ENCODE results near the gene TAF1L. TPM values are rescaled to one million over a fixed set of nuclear protein-coding genes. Genes with fewer than 3 reads are reported as not detected.
A peak's percentile ranks its signal among the peaks of the same experiment; 100 is the strongest.

The TAF1L gene
- total RNA-seq, 1 donor from 2014 or later = not detected

- Mint-ChIP-seq H3K36me3 (ENCODE audit: low read depth, unreplicated experiment) (no peaks in the 10 kb centered on the region), H3K9me3 (ENCODE audit: unreplicated experiment) (no peaks in the 10 kb centered on the region), H3K4me1 (ENCODE audit: unreplicated experiment) (no peaks in the 10 kb centered on the region), H3K4me3 (ENCODE audit: unreplicated experiment) (no peak overlapping the region), H3K27ac (ENCODE audit: unreplicated experiment) (no peak overlapping the region), H3K27me3 (ENCODE audit: unreplicated experiment) (no peaks in the 10 kb centered on the region)
- no peak for TF ChIP-seq CTCF (IDR thresholded peaks at IDR 0.05; ENCODE audit: unreplicated experiment)
- DNase-seq (ENCODE audit: low spot score) = no peak
Observed at GRCh38 chr9:32590476-32590875, 45.0 kb downstream of the TAF1L start.

- no peak for TF ChIP-seq CTCF (IDR thresholded peaks at IDR 0.05; ENCODE audit: unreplicated experiment)
- Mint-ChIP-seq H3K4me3 (ENCODE audit: unreplicated experiment) (no peak overlapping the region), H3K4me1 (ENCODE audit: unreplicated experiment) (no peaks in the 10 kb centered on the region), H3K9me3 (ENCODE audit: unreplicated experiment) (no peaks in the 10 kb centered on the region), H3K27me3 (ENCODE audit: unreplicated experiment) (no peaks in the 10 kb centered on the region), H3K27ac (ENCODE audit: unreplicated experiment) (no peak overlapping the region), H3K36me3 (ENCODE audit: low read depth, unreplicated experiment) (no peaks in the 10 kb centered on the region)
- no peak for DNase-seq (ENCODE audit: low spot score)
Observed at GRCh38 chr9:32589083-32589723, 46.3 kb downstream of the TAF1L start.

- H3K36me3 Mint-ChIP-seq (ENCODE audit: low read depth, unreplicated experiment) = no peaks in the 10 kb centered on the region
- no peak overlapping the region for H3K4me3 Mint-ChIP-seq (ENCODE audit: unreplicated experiment)
- H3K27me3 Mint-ChIP-seq (ENCODE audit: unreplicated experiment) = no peaks in the 10 kb centered on the region
- TF ChIP-seq CTCF (IDR thresholded peaks at IDR 0.05; ENCODE audit: unreplicated experiment) = no peak
- no peak overlapping the region for H3K27ac Mint-ChIP-seq (ENCODE audit: unreplicated experiment)
- no peak for DNase-seq (ENCODE audit: low spot score)
- H3K9me3 Mint-ChIP-seq (ENCODE audit: unreplicated experiment) = no peaks in the 10 kb centered on the region
- no peaks in the 10 kb centered on the region for H3K4me1 Mint-ChIP-seq (ENCODE audit: unreplicated experiment)
Observed at GRCh38 chr9:32587901-32588300, 47.6 kb downstream of the TAF1L start.

GRCh38 chr9:32584784-32585183 lies 50.7 kb downstream of the TAF1L start:
- DNase-seq (ENCODE audit: low spot score) = no peak
- no peaks in the 10 kb centered on the region for H3K36me3 Mint-ChIP-seq (ENCODE audit: low read depth, unreplicated experiment)
- no peak for TF ChIP-seq CTCF (IDR thresholded peaks at IDR 0.05; ENCODE audit: unreplicated experiment)
- no peak overlapping the region for H3K27ac Mint-ChIP-seq (ENCODE audit: unreplicated experiment)
- no peak overlapping the region for H3K4me3 Mint-ChIP-seq (ENCODE audit: unreplicated experiment)
- no peaks in the 10 kb centered on the region for H3K9me3 Mint-ChIP-seq (ENCODE audit: unreplicated experiment)
- no peaks in the 10 kb centered on the region for H3K27me3 Mint-ChIP-seq (ENCODE audit: unreplicated experiment)
- peaks cover 16% of the 10 kb centered on the region for H3K4me1 Mint-ChIP-seq (ENCODE audit: unreplicated experiment)

GRCh38 chr9:32581512-32582143 lies 53.8 kb downstream of the TAF1L start:
- peak; percentile 44 for TF ChIP-seq CTCF (IDR thresholded peaks at IDR 0.05; ENCODE audit: unreplicated experiment)
- peak; percentile 55 for DNase-seq (ENCODE audit: low spot score)
- Mint-ChIP-seq H3K9me3 (ENCODE audit: unreplicated experiment) (no peaks in the 10 kb centered on the region), H3K36me3 (ENCODE audit: low read depth, unreplicated experiment) (no peaks in the 10 kb centered on the region), H3K27ac (ENCODE audit: unreplicated experiment) (no peak overlapping the region), H3K4me3 (ENCODE audit: unreplicated experiment) (no peak overlapping the region), H3K4me1 (ENCODE audit: unreplicated experiment) (peaks cover 16% of the 10 kb centered on the region), H3K27me3 (ENCODE audit: unreplicated experiment) (no peaks in the 10 kb centered on the region)

All from endothelial cell (in vitro differentiated cells).